A172 (cell line): ENCODE data around the gene COBLL1. TPM values are rescaled to one million over a fixed set of nuclear protein-coding genes. Genes with fewer than 3 reads are reported as not detected.

Source experiments
- total RNA-seq: library from RNA; depleted of rRNA; stranded (reverse); fragments of >200 nt; shearing (Covaris generic); gene quantifications from 2 replicates; pipeline ENCODE4 v1.2.3, GENCODE V29; 2014; rRNA removed

Gene COBLL1
- total RNA-seq, 1 experiment from 2014 or later, result 9.8 TPM

Other genes with a start within 250 kb of the COBLL1 start
- 0.10 and 0.17 TPM in 2 replicates for gene GRB14, start 220.3 kb downstream of the COBLL1 start, total RNA-seq
- not detected in 2 replicates for gene SLC38A11, start 113.7 kb upstream of the COBLL1 start, total RNA-seq